IMR-90 (cell line): ENCODE data around the gene SLC22A4. TPM values are rescaled to one million over a fixed set of nuclear protein-coding genes. Genes with fewer than 3 reads are reported as not detected.
A peak's percentile ranks its signal among the peaks of the same experiment; 100 is the strongest.

ENCODE experiments used
- ATAC-seq: fragments of 200-7000 bp; cut with Tn5 transposase; 2 replicates; pipeline ENCODE4 v1.9.1; 2020; ENCODE audit warnings: low read depth, mild to moderate bottlenecking, moderate library complexity
- BruUV-seq: library from RNA; stranded (reverse); fragments of 400-500 nt; replicated peaks from 2 replicates; lab custom pipeline; 2021; lab: Mats Ljungman, UMichigan
- CTCF ChIA-PET: fragments of 300-600 bp; formaldehyde crosslinking; extraction: SDS; loops from one replicate; lab custom pipeline; 2021; ENCODE audit warnings: antibody characterized with exemption; lab: Yijun Ruan, JAX
- POLR2A ChIA-PET: fragments of 300-600 bp; sonication (Branson Sonifier 250); formaldehyde crosslinking; loops from one replicate; lab custom pipeline; 2022; ENCODE audit warnings: antibody characterized with exemption; ENCODE audit not compliant: unreplicated experiment; lab: Charles Lee
- DNase-seq: peaks from one replicate; pipeline ENCODE4 v3.0.0; 2013
- H2AFZ ChIP-seq: replicated peaks from 2 replicates; pipeline ENCODE3; 2013; ENCODE audit warnings: low read length, mild to moderate bottlenecking; ENCODE audit not compliant: poor library complexity
- H2AK5ac ChIP-seq: 2 replicates; pipeline ENCODE4 v1.6.1; 2013; ENCODE audit warnings: low read depth, low read length, inconsistent platforms
- H2AK9ac ChIP-seq: replicated peaks from 2 replicates; pipeline ENCODE3; 2013; ENCODE audit warnings: mild to moderate bottlenecking, low read depth, low read length, moderate library complexity; ENCODE audit not compliant: poor library complexity
- H2BK120ac ChIP-seq: 2 replicates; pipeline ENCODE4 v1.6.1; 2013; ENCODE audit warnings: low read depth, low read length, inconsistent platforms
- H2BK15ac ChIP-seq: 3 replicates; pipeline ENCODE4 v1.6.1; 2013; ENCODE audit warnings: low read depth, low read length, inconsistent platforms
- H2BK20ac ChIP-seq: 2 replicates; pipeline ENCODE4 v1.6.1; 2013; ENCODE audit warnings: low read depth, mild to moderate bottlenecking, inconsistent platforms, low read length, moderate library complexity
- H2BK5ac ChIP-seq: 2 replicates; pipeline ENCODE4 v1.6.1; 2013; ENCODE audit warnings: mild to moderate bottlenecking, low read depth, low read length, inconsistent platforms; ENCODE audit not compliant: poor library complexity, severe bottlenecking
- H3K14ac ChIP-seq: replicated peaks from 2 replicates; pipeline ENCODE4 v1.6.1; 2013; ENCODE audit warnings: low read depth, low read length, inconsistent platforms
- H3K18ac ChIP-seq: 2 replicates; pipeline ENCODE4 v1.6.1; 2013; ENCODE audit warnings: low read depth, low read length, control low read depth
- H3K23ac ChIP-seq: 2 replicates; pipeline ENCODE4 v1.6.1; 2013; ENCODE audit warnings: low read depth, low read length, inconsistent platforms
- H3K27ac ChIP-seq: 2 replicates; pipeline ENCODE4 v1.5.1; 2013; ENCODE audit warnings: mild to moderate bottlenecking, control low read depth, low read length; ENCODE audit not compliant: insufficient read depth
- H3K27me3 ChIP-seq: 2 replicates; pipeline ENCODE4 v1.6.1; 2013; ENCODE audit warnings: low read length; ENCODE audit not compliant: control insufficient read depth, insufficient read depth
- H3K36me3 ChIP-seq: 2 replicates; pipeline ENCODE4 v1.6.1; 2013; ENCODE audit warnings: low read length, mixed read lengths; ENCODE audit not compliant: control insufficient read depth, insufficient read depth
- H3K4ac ChIP-seq: 2 replicates; pipeline ENCODE4 v1.6.1; 2013; ENCODE audit warnings: low read depth, low read length, inconsistent platforms
- H3K4me1 ChIP-seq: 2 replicates; pipeline ENCODE4 v1.6.1; 2013; ENCODE audit warnings: low read length, mixed read lengths; ENCODE audit not compliant: control insufficient read depth, insufficient read depth
- H3K4me2 ChIP-seq: 2 replicates; pipeline ENCODE4 v1.6.1; 2013; ENCODE audit warnings: low read depth, mild to moderate bottlenecking, control low read depth, low read length, moderate library complexity
- H3K4me3 ChIP-seq: 2 replicates; pipeline ENCODE4 v1.5.1; 2013; ENCODE audit warnings: low read depth, mild to moderate bottlenecking, control low read depth, low read length, moderate library complexity; ENCODE audit not compliant: insufficient read depth
- H3K56ac ChIP-seq: 2 replicates; pipeline ENCODE4 v1.6.1; 2013; ENCODE audit warnings: low read length, inconsistent platforms; ENCODE audit not compliant: insufficient read depth; ENCODE audit errors: extremely low read depth
- H3K79me1 ChIP-seq, 2 experiments: 2 replicates each; pipeline ENCODE4 v1.6.1; 2013; ENCODE audit warnings: low read length in 2 of 2, inconsistent platforms in 1 of 2, low read depth in 1 of 2
- H3K9ac ChIP-seq: 2 replicates; pipeline ENCODE4 v1.6.1; 2013; ENCODE audit warnings: low read depth, low read length, control low read depth
- H3K9me1 ChIP-seq: 2 replicates; pipeline ENCODE4 v1.6.1; 2013; ENCODE audit warnings: low read length, inconsistent platforms; ENCODE audit not compliant: insufficient read depth
- H3K9me3 ChIP-seq: 2 replicates; pipeline ENCODE4 v1.6.1; 2013; ENCODE audit warnings: low read length; ENCODE audit not compliant: control insufficient read depth, insufficient read depth
- H4K20me1 ChIP-seq: 2 replicates; pipeline ENCODE4 v1.6.1; 2013; ENCODE audit warnings: low read length, inconsistent platforms; ENCODE audit not compliant: insufficient read depth
- H4K5ac ChIP-seq: 2 replicates; pipeline ENCODE4 v1.6.1; 2013; ENCODE audit warnings: mild to moderate bottlenecking, low read depth, low read length, control low read depth
- H4K8ac ChIP-seq, 2 experiments: 2 replicates each; pipeline ENCODE4 v1.6.1; 2013; ENCODE audit warnings: low read depth in 2 of 2, low read length in 2 of 2, control low read depth in 1 of 2, inconsistent platforms in 1 of 2
- H4K91ac ChIP-seq: 2 replicates; pipeline ENCODE4 v1.6.1; 2013; ENCODE audit warnings: low read depth, low read length, inconsistent platforms; ENCODE audit not compliant: insufficient read depth
- CEBPB ChIP-seq: IDR thresholded peaks from 2 replicates; pipeline ENCODE4 v1.6.1; 2012; ENCODE audit warnings: low read depth, low read length, improper control_type of control experiment
- CHD1 ChIP-seq: IDR thresholded peaks from 2 replicates; pipeline ENCODE4 v1.6.1; 2012; ENCODE audit warnings: low read depth, low read length, improper control_type of control experiment
- ELK1 ChIP-seq: fragments of 150-350 bp; IDR thresholded peaks from 2 replicates; pipeline ENCODE4 v1.6.1; 2016; ENCODE audit warnings: low read depth, mild to moderate bottlenecking, low read length, moderate library complexity, borderline replicate concordance
- FOS ChIP-seq: fragments of 150-350 bp; IDR thresholded peaks from 2 replicates; pipeline ENCODE4 v1.6.1; 2016; ENCODE audit warnings: low read depth, low read length
- MAZ ChIP-seq: IDR thresholded peaks from 2 replicates; pipeline ENCODE4 v1.6.1; 2012; ENCODE audit warnings: low read depth, mild to moderate bottlenecking, low read length, improper control_type of control experiment, moderate library complexity, borderline replicate concordance
- MXI1 ChIP-seq: IDR thresholded peaks from 2 replicates; pipeline ENCODE4 v1.6.1; 2012; ENCODE audit warnings: low read depth, mild to moderate bottlenecking, low read length, moderate library complexity, borderline replicate concordance
- NFE2L2 ChIP-seq: fragments of 150-350 bp; IDR thresholded peaks from 2 replicates; pipeline ENCODE4 v1.6.1; 2016; ENCODE audit warnings: low read depth, mild to moderate bottlenecking, low read length
- POLR2A ChIP-seq: IDR thresholded peaks from 2 replicates; pipeline ENCODE4 v1.6.1; 2012; ENCODE audit warnings: mild to moderate bottlenecking, low read depth, low read length
- RAD21 ChIP-seq: IDR thresholded peaks from 2 replicates; pipeline ENCODE4 v1.6.1; 2012; ENCODE audit warnings: low read length, improper control_type of control experiment
- RCOR1 ChIP-seq: IDR thresholded peaks from 2 replicates; pipeline ENCODE4 v1.6.1; 2012; ENCODE audit warnings: mild to moderate bottlenecking, low read length, improper control_type of control experiment; ENCODE audit not compliant: insufficient replicate concordance
- RFX5 ChIP-seq: IDR thresholded peaks from 2 replicates; pipeline ENCODE4 v1.8.0; 2012; ENCODE audit warnings: low read depth, mild to moderate bottlenecking, low read length, moderate library complexity
- SMC3 ChIP-seq: fragments of 150-350 bp; IDR thresholded peaks from 2 replicates; pipeline ENCODE4 v1.6.1; 2016; ENCODE audit warnings: low read depth, mild to moderate bottlenecking, antibody characterized with exemption, low read length, moderate library complexity
- WGBS, 2 experiments: methylation state at CpG; one replicate each; pipeline versions ENCODE4 v1.1.5 to v1.1.7; 2013; ENCODE audit warnings: missing lambda C conversion rate in 2 of 2; ENCODE audit not compliant: insufficient read length in 1 of 2; ENCODE audit errors: extremely low coverage in 2 of 2; 5-methylcytosine and 5-hydroxymethylcytosine counted together
- dilution Hi-C: fragments of 300-500 bp; cut with HindIII; formaldehyde crosslinking; loops from one replicate; pipeline ENCODE4 v1.14.3; 2018; ENCODE audit warnings: low sequenced_read_pairs; ENCODE audit not compliant: unreplicated experiment
- in situ Hi-C: fragments of 300-500 bp; cut with MboI; formaldehyde crosslinking; loops from 3 replicates; pipeline ENCODE4 v1.14.3; 2019; ENCODE audit warnings: low sequenced_read_pairs, inconsistent platforms, mixed read lengths
- intact Hi-C: fragments of 100-400 bp; cut with micrococcal nuclease; formaldehyde crosslinking; loops from 2 replicates; pipeline ENCODE4 v1.10.0; 2022
- polyA plus RNA-seq, 3 experiments: library from polyadenylated mRNA; depleted of rRNA; stranded (reverse); fragments of >200 nt; gene quantifications; 2 replicates each; pipeline ENCODE4 v1.2.3, GENCODE V29; 2012; ENCODE audit warnings: low replicate concordance in 1 of 3
- total RNA-seq: library from RNA; depleted of rRNA; stranded (reverse); fragments of >200 nt; gene quantifications from 2 replicates; pipeline ENCODE4 v1.2.3, GENCODE V29; 2012
- TF ChIP-seq, protein P1 (sequence below): fragments of 150-350 bp; IDR thresholded peaks from 2 replicates; pipeline ENCODE4 v1.6.1; 2017; ENCODE audit warnings: mild to moderate bottlenecking, antibody characterized with exemption, low read length, low read depth

Gene SLC22A4
- total and polyA plus RNA-seq, 2 of the 4 experiments (the other 2 are of a cell fraction) = 2.6 to 3.2 TPM

DNA sequence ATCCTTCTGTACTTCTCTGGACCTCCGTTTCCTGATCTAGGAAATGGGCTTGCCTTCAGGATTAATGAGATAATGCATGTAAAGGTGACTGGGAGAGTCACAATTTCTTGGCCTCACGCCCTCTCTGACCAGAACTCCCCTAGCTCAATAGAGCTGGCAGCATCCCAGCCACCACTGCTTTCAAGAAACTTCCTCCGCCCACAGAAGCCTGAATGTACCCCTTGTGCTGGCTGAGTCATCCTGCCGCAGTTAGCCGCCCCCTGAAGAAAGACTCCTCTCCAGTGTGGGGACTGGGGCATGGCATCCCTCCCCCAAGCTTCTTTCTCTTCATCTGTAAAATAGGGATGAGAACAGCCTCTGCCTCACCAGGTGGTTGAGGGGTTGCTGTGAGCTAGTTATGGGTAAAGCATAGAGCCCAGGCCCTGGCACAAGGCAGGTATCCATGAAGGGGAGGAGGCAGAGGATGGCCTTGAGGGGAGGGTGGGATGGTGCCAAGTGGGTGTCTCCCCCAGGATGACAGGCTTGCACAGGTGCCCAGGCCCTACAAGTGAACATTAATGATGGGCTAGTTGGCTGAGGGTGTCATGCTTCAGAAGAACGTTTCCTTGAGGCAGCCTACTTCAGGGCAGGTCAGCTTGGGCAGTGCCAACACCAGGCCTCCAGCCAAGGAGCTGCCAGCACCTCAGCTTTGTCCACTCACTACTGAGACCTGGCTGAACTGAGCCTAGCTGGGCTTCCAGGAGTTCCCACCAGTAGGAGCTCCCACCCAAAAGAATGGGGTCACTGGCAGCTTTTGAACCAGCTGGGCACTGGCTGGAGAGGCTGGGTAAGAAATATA is 33.3 kb upstream of the SLC22A4 start:
- Histone ChIP-seq H3K9me3 (no peaks in the 10 kb centered on the region), H4K5ac (peak overlapping the region; percentile 11), H2BK15ac (peak overlapping the region; percentile 63; the same call in 2 of the 3 replicates), H4K20me1 (peaks cover 41% of the 10 kb centered on the region), H2BK120ac (peak overlapping the region; percentile 82), H3K4me1 (peaks cover 60% of the 10 kb centered on the region), H3K18ac (peak overlapping the region; percentile 32), H3K27ac (peak overlapping the region; percentile 65), H3K9ac (peak overlapping the region; percentile 40; the same call in 1 of the 2 replicates), H4K91ac (peak overlapping the region; percentile 76), H3K4me3 (no peak overlapping the region), H3K56ac (no peak overlapping the region; the same call in 1 of the 2 replicates), H2BK20ac (peak overlapping the region; percentile 44; the same call in 1 of the 2 replicates), H2AFZ (peak overlapping the region; percentile 49), H3K4me2 (peak overlapping the region; percentile 48), H3K36me3 (peaks cover 16% of the 10 kb centered on the region), H3K79me1 (peaks cover 23 to 84% of the 10 kb centered on the region in 2 experiments), H2AK9ac (peak overlapping the region; percentile 90), H4K8ac (peak overlapping the region in 1 of 2 experiments; percentile 69; a peak in 2 of 4 replicates), H3K4ac (peak overlapping the region; percentile 90), H2AK5ac (peak overlapping the region; percentile 98), H3K9me1 (peaks cover 59% of the 10 kb centered on the region), H3K14ac (peak overlapping the region; percentile 81), H3K27me3 (no peaks in the 10 kb centered on the region), H2BK5ac (peak overlapping the region; percentile 97), H3K23ac (peak overlapping the region; percentile 83; the same call in 1 of the 2 replicates)
- BruUV-seq = no TSS peak
- DNase-seq (peak; percentile 96), ATAC-seq (peak; percentile 1; the same call in 1 of the 2 replicates)
- dilution Hi-C loops (no loop called here), in situ Hi-C loops (no loop called here), intact Hi-C loops (no loop called here)
- POLR2A ChIA-PET = no interaction called here
- WGBS, 2 experiments = no CpG with 5 or more reads among the region's 6 CpGs
- CTCF ChIA-PET = interaction anchor here (0.9 to 1.4 kb wide), 2 partner anchors 12 to 33 kb away, joined by 3 read pairs; partner anchors contain the start of gene SLC22A4
- peak; percentile 32; the same call in 1 of the 2 replicates for TF ChIP-seq NFE2L2
- TF ChIP-seq POLR2A = no peak; the same call in 1 of the 2 replicates
- TF ChIP-seq CEBPB = no peak
- TF ChIP-seq, protein P1, sequence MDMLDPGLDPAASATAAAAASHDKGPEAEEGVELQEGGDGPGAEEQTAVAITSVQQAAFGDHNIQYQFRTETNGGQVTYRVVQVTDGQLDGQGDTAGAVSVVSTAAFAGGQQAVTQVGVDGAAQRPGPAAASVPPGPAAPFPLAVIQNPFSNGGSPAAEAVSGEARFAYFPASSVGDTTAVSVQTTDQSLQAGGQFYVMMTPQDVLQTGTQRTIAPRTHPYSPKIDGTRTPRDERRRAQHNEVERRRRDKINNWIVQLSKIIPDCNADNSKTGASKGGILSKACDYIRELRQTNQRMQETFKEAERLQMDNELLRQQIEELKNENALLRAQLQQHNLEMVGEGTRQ = no peak
- no peak for TF ChIP-seq ELK1
- TF ChIP-seq FOS = peak; percentile 89
- peak; percentile 20; the same call in 1 of the 2 replicates for TF ChIP-seq SMC3
- no peak for TF ChIP-seq MXI1
- TF ChIP-seq RAD21 = 0 out of 2 replicates have a peak, but pooled peaks have one; percentile 4
- no peak for TF ChIP-seq CHD1
- no peak for TF ChIP-seq RCOR1
- no peak for TF ChIP-seq RFX5
- TF ChIP-seq MAZ = 0 out of 2 replicates have a peak, but pooled peaks have one; percentile 50
